Activated T-helper 2 cell treated with anti-CD3 and anti-CD28 coated beads, Interferon-gamma antibody, Interleukin-2, Interleukin-4, amounts not matched to agents 10 μg/mL and 5 μg/mL and 100 μg/mL, durations not matched to agents 14 hours and 24 hours and 36 hours (primary cell): ENCODE results near the gene DHRS2. TPM values are rescaled to one million over a fixed set of nuclear protein-coding genes. Genes with fewer than 3 reads are reported as not detected.
"Not testable (repeated sequence)": the region's sequence is repeated elsewhere in the genome, so short reads cannot be mapped to it uniquely, and the experiment has no call there.

Experiments
- DNase-seq: peaks from one replicate; pipeline ENCODE4 v3.0.0; 2021; ENCODE audit warnings: low spot score
- H3K27ac Mint-ChIP-seq: one replicate; pipeline ENCODE4 v1.8.0; 2021; ENCODE audit warnings: mixed read lengths
- H3K27me3 Mint-ChIP-seq: one replicate; pipeline ENCODE4 v1.8.0; 2021; ENCODE audit warnings: low read depth, mixed read lengths
- H3K36me3 Mint-ChIP-seq: one replicate; pipeline ENCODE4 v1.8.0; 2021; ENCODE audit warnings: low read depth, mixed read lengths
- H3K4me1 Mint-ChIP-seq: one replicate; pipeline ENCODE4 v1.8.0; 2021; ENCODE audit warnings: low read depth, mixed read lengths
- H3K4me3 Mint-ChIP-seq: one replicate; pipeline ENCODE4 v1.8.0; 2021; ENCODE audit warnings: low read depth, mild to moderate bottlenecking, moderate library complexity, mixed read lengths
- H3K9me3 Mint-ChIP-seq: one replicate; pipeline ENCODE4 v1.8.0; 2021; ENCODE audit warnings: mixed read lengths
- intact Hi-C: fragments of 100-400 bp; cut with micrococcal nuclease; formaldehyde crosslinking; loops from one replicate; pipeline ENCODE4 v1.15.1; 2023
- total RNA-seq: library from RNA; stranded (reverse); gene quantifications from 2 replicates; pipeline ENCODE4 v1.2.3, GENCODE V29; 2022

Gene DHRS2
- total RNA-seq, 1 donor from 2014 or later, result 2.2 TPM

- no peak overlapping the region for H3K4me3 Mint-ChIP-seq
- intact Hi-C loops, result no loop called here
- DNase-seq, result no peak
- no peaks in the 10 kb centered on the region for H3K36me3 Mint-ChIP-seq
- H3K9me3 Mint-ChIP-seq, result no peaks in the 10 kb centered on the region
- no peak overlapping the region for H3K27ac Mint-ChIP-seq
- no peaks in the 10 kb centered on the region for H3K4me1 Mint-ChIP-seq
- peaks cover 3% of the 10 kb centered on the region for H3K27me3 Mint-ChIP-seq
Observed at GRCh38 chr14:23670481-23670880, 34.3 kb downstream of the DHRS2 start.

- intact Hi-C loops, result no loop called here
- no peaks in the 10 kb centered on the region for H3K9me3 Mint-ChIP-seq
- DNase-seq, result no peak
- H3K27me3 Mint-ChIP-seq, result peaks cover 3% of the 10 kb centered on the region
- no peaks in the 10 kb centered on the region for H3K36me3 Mint-ChIP-seq
- no peak overlapping the region for H3K27ac Mint-ChIP-seq
- no peaks in the 10 kb centered on the region for H3K4me1 Mint-ChIP-seq
- H3K4me3 Mint-ChIP-seq, result no peak overlapping the region
Observed at GRCh38 chr14:23672200-23672599, 36.0 kb downstream of the DHRS2 start.

- no peaks in the 10 kb centered on the region for H3K4me1 Mint-ChIP-seq
- peaks cover 16% of the 10 kb centered on the region for H3K27me3 Mint-ChIP-seq
Observed at GRCh38 chr14:23675337-23675736, 39.2 kb downstream of the DHRS2 start.

GRCh38 chr14:23675906-23676305, 39.7 kb downstream of the DHRS2 start:
- Mint-ChIP-seq H3K27me3 (peaks cover 16% of the 10 kb centered on the region), H3K4me1 (no peaks in the 10 kb centered on the region), H3K27ac (no peak overlapping the region), H3K9me3 (no peaks in the 10 kb centered on the region), H3K36me3 (no peaks in the 10 kb centered on the region), H3K4me3 (no peak overlapping the region)
- no peak for DNase-seq
- intact Hi-C loops, result no loop called here

More at GRCh38 chr14:23675337-23675736, 39.2 kb downstream of the DHRS2 start:
- H3K27ac Mint-ChIP-seq, result no peak overlapping the region
- no peak overlapping the region for H3K4me3 Mint-ChIP-seq
- H3K36me3 Mint-ChIP-seq, result no peaks in the 10 kb centered on the region
- no peaks in the 10 kb centered on the region for H3K9me3 Mint-ChIP-seq
- no peak for DNase-seq
- intact Hi-C loops, result no loop called here

- Mint-ChIP-seq H3K27ac (no peak overlapping the region), H3K9me3 (no peaks in the 10 kb centered on the region), H3K4me3 (no peak overlapping the region), H3K36me3 (no peaks in the 10 kb centered on the region), H3K27me3 (peaks cover 20% of the 10 kb centered on the region), H3K4me1 (no peaks in the 10 kb centered on the region)
- no peak for DNase-seq
- intact Hi-C loops, result no loop called here
Observed at GRCh38 chr14:23681337-23681736, 45.2 kb downstream of the DHRS2 start.

GRCh38 chr14:23689709-23690514, 53.7 kb downstream of the DHRS2 start:
- H3K4me3 Mint-ChIP-seq, H3K9me3 Mint-ChIP-seq, H3K4me1 Mint-ChIP-seq, DNase-seq, H3K27ac Mint-ChIP-seq, intact Hi-C loops, H3K36me3 Mint-ChIP-seq, H3K27me3 Mint-ChIP-seq: not testable (repeated sequence)

GRCh38 chr14:23692416-23692815, 56.3 kb downstream of the DHRS2 start:
- Mint-ChIP-seq H3K36me3 (no peaks in the 10 kb centered on the region), H3K27me3 (peaks cover 6% of the 10 kb centered on the region)
- no peak for DNase-seq

GRCh38 chr14:23693252-23693775, 57.1 kb downstream of the DHRS2 start:
- no peak for DNase-seq
- Mint-ChIP-seq H3K27ac (no peak overlapping the region), H3K4me1 (no peaks in the 10 kb centered on the region), H3K9me3 (no peaks in the 10 kb centered on the region), H3K4me3 (no peak overlapping the region), H3K27me3 (peaks cover 6% of the 10 kb centered on the region), H3K36me3 (no peaks in the 10 kb centered on the region)
- intact Hi-C loops, result no loop called here

More at GRCh38 chr14:23692416-23692815, 56.3 kb downstream of the DHRS2 start:
- no peaks in the 10 kb centered on the region for H3K9me3 Mint-ChIP-seq
- no peaks in the 10 kb centered on the region for H3K4me1 Mint-ChIP-seq
- H3K4me3 Mint-ChIP-seq, result no peak overlapping the region
- no peak overlapping the region for H3K27ac Mint-ChIP-seq
- intact Hi-C loops, result no loop called here

GRCh38 chr14:23694085-23694948, 58.2 kb downstream of the DHRS2 start:
- Mint-ChIP-seq H3K4me3 (no peak overlapping the region), H3K4me1 (no peaks in the 10 kb centered on the region), H3K9me3 (no peaks in the 10 kb centered on the region), H3K27ac (no peak overlapping the region), H3K36me3 (no peaks in the 10 kb centered on the region), H3K27me3 (peaks cover 1% of the 10 kb centered on the region)
- intact Hi-C loops, result no loop called here
- no peak for DNase-seq

Other genes with a start within 250 kb of the DHRS2 start
- 0.11 and 0.14 TPM in 2 replicates for gene MYH6, start 228.1 kb upstream of the DHRS2 start, total RNA-seq
- gene MYH7, start 200.7 kb upstream of the DHRS2 start, total RNA-seq, result 0.02 TPM in 1 of 2 replicates, not detected in the other
- gene NGDN, start 166.7 kb upstream of the DHRS2 start, total RNA-seq, result 65.6 and 65.7 TPM in 2 replicates
- gene ZFHX2, start 84.6 kb upstream of the DHRS2 start, total RNA-seq, result 2.0 and 2.5 TPM in 2 replicates
- gene THTPA, start 80.1 kb upstream of the DHRS2 start, total RNA-seq, result 12.8 and 13.7 TPM in 2 replicates
- 164 and 170 TPM in 2 replicates for gene AP1G2, start 68.6 kb upstream of the DHRS2 start, total RNA-seq
- gene JPH4, start 57.6 kb upstream of the DHRS2 start, total RNA-seq, result 0.09 TPM in 2 replicates